ENCODE results near the gene SBF2. TPM values are rescaled to one million over a fixed set of nuclear protein-coding genes. Genes with fewer than 3 reads are reported as not detected.
A peak's percentile ranks its signal among the peaks of the same experiment; 100 is the strongest.

SBF2 gene
- total and polyA plus RNA-seq, 9 of the 15 experiments (the other 6 are each of a cell fraction or from before 2014, with no cell fraction given): 0.80 to 9.5 (median 5.0) TPM

DNA sequence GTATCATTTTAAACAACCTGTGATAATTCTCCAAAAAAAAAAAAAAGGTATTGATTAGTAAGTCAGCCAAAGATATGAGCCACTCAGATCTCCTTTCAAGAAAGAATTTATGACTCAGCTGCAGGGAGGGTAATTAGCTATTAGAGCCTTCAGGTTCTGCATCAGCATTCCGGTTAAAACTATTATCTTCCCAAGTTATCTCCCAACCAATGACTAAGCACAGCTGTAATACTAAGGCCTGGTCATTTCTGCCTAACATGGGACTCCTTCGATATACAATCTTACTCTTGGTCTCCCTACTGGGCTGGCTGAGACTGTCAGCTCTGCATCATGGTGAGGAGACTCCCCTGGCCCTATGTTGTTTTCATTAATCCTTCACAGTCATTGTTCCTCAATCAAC is 60.4 kb downstream of the SBF2 start (continued):
- TF ChIP-seq, protein P1, sequence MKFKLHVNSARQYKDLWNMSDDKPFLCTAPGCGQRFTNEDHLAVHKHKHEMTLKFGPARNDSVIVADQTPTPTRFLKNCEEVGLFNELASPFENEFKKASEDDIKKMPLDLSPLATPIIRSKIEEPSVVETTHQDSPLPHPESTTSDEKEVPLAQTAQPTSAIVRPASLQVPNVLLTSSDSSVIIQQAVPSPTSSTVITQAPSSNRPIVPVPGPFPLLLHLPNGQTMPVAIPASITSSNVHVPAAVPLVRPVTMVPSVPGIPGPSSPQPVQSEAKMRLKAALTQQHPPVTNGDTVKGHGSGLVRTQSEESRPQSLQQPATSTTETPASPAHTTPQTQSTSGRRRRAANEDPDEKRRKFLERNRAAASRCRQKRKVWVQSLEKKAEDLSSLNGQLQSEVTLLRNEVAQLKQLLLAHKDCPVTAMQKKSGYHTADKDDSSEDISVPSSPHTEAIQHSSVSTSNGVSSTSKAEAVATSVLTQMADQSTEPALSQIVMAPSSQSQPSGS (CRISPR knock-in tag; IDR thresholded peaks at IDR 0.05): no peak
- TF ChIP-seq SRSF1 (IDR thresholded peaks at IDR 0.05; ENCODE audit: low read depth, low read length): no peak
- TF ChIP-seq MBD2 (IDR thresholded peaks at IDR 0.05; ENCODE audit: borderline replicate concordance, low read depth): no peak
- TF ChIP-seq ARID1B (IDR thresholded peaks at IDR 0.05): 0 out of 2 replicates have a peak, but pooled peaks have one; percentile 9
- peak; percentile 35; the same call in 1 of the 2 replicates for TF ChIP-seq MAFF (IDR thresholded peaks at IDR 0.05; ENCODE audit: low read length)
- TF ChIP-seq JUND (IDR thresholded peaks at IDR 0.05; ENCODE audit: borderline replicate concordance, low read depth, low read length): peak; percentile 40; the same call in 1 of the 2 replicates
- TF ChIP-seq JUND (tag; IDR thresholded peaks at IDR 0.05; ENCODE audit: borderline replicate concordance, low read depth, low read length): no peak; the same call in 2 of the 3 replicates
- TF ChIP-seq MAFG (tag; conservative IDR thresholded peaks at IDR 0.05): peak; percentile 51
- no peak for TF ChIP-seq ZNF639 (CRISPR knock-in tag; conservative IDR thresholded peaks at IDR 0.05 in 1 of 2, IDR thresholded peaks at IDR 0.05 in 1 of 2)
- no peak for TF ChIP-seq NRF1 (conservative IDR thresholded peaks at IDR 0.05 in 1 of 2, IDR thresholded peaks at IDR 0.05 in 1 of 2)
- no peak for TF ChIP-seq ILF3 (IDR thresholded peaks at IDR 0.05; ENCODE audit: borderline replicate concordance)
- TF ChIP-seq TEAD1 (CRISPR knock-in tag; IDR thresholded peaks at IDR 0.05): 0 out of 4 replicates have a peak, but pooled peaks of 1 of the 2 experiments have one; percentile 29
- peak; percentile 30; the same call in 1 of the 2 replicates for TF ChIP-seq FOSL1 (tag; conservative IDR thresholded peaks at IDR 0.05)
- TF ChIP-seq NFE2 (IDR thresholded peaks at IDR 0.05; ENCODE audit: low read depth): peak; percentile 56
- no peak for TF ChIP-seq KLF1 (tag; IDR thresholded peaks at IDR 0.05)
- TF ChIP-seq, protein P2, sequence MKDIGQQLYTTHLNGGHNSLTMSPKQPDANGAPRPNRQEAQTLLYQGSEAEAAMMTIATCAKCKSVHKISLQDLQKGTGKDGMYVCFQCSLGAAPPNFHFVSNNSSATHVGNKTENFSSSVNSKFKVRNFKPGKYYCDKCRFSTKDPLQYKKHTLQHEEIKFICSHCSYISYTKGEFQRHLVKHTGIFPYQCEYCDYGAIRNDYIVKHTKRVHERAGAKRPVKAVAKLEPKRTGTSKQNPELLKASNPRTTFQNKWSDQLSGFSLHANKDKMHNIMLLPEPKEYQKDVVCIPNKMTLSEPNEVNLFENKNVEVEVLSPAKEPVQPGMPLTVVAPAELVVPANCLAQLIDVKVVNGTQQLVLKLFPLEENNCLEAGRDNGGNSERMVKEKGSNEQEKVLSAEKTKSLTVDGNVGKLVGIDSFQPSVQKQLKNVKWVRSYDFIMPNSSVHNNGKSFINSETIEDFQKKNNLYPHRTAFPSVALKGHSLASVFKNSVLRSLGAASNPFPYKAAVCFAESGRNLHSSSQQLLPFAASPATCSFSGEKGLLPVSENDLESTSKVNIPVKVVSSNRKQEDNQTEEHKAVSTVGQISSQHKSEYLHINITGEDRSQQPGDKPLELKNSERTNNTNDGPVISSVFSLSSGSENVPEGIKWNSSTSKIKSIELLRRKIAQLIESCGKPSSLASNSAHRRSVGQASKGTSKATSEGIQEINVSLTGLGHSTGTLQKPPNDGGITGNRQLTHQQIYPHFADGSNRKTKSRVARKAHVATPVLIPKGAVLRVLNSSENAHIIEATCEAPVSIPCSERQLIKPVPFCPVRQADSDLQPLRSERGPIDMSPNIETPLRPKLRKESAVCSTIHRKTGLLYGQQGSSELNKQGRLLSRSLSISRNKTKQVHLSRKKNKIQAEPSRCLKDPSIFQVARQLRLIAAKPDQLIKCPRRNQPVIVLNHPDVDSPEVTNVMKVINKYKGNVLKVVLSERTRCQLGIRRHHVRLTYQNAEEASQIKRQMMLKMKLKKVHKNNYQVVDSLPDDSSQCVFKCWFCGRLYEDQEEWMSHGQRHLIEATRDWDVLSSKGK (CRISPR knock-in tag; IDR thresholded peaks at IDR 0.05): no peak
- TF ChIP-seq, protein P3, sequence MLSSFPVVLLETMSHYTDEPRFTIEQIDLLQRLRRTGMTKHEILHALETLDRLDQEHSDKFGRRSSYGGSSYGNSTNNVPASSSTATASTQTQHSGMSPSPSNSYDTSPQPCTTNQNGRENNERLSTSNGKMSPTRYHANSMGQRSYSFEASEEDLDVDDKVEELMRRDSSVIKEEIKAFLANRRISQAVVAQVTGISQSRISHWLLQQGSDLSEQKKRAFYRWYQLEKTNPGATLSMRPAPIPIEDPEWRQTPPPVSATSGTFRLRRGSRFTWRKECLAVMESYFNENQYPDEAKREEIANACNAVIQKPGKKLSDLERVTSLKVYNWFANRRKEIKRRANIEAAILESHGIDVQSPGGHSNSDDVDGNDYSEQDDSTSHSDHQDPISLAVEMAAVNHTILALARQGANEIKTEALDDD (IDR thresholded peaks at IDR 0.05): peak; percentile 63
- TF ChIP-seq C11orf30 (IDR thresholded peaks at IDR 0.05; ENCODE audit: low read depth): peak; percentile 28; the same call in 1 of the 2 replicates
